NB4 (cell line): ENCODE data around the gene UNC13D.

Experiments used
- CTCF ChIP-seq: IDR thresholded peaks from one replicate; pipeline ENCODE4 v1.5.1; 2012; ENCODE audit warnings: low read depth, low read length
- POLR2A ChIP-seq: IDR thresholded peaks from 2 replicates; pipeline ENCODE4 v1.6.1; 2011; ENCODE audit warnings: mild to moderate bottlenecking; ENCODE audit not compliant: insufficient read length; ENCODE audit errors: extremely low read depth

GRCh38 chr17:75856062-75856756, 12.0 kb upstream of the UNC13D start:
- TF ChIP-seq CTCF (no peak), POLR2A (no peak)
